A549 (cell line): ENCODE data around the gene BCL2L12. TPM values are rescaled to one million over a fixed set of nuclear protein-coding genes. Genes with fewer than 3 reads are reported as not detected.
"Not testable (repeated sequence)": the region's sequence is repeated elsewhere in the genome, so short reads cannot be mapped to it uniquely, and the experiment has no call there.

ENCODE experiments used
- ATAC-seq, 2 experiments: fragments of 200-7000 bp in 1 of 2; fragments of >200 bp in 1 of 2; cut with Nextera tagmentation in 1 of 2; cut with Tn5 transposase in 1 of 2; 3 replicates each; pipeline versions ENCODE4 v1.8.0 to v1.9.1; 2018 to 2020; ENCODE audit warnings: mild to moderate bottlenecking in 1 of 2, moderate library complexity in 1 of 2
- CTCF ChIA-PET: fragments of 300-600 bp; sonication (Branson Sonifier 250); formaldehyde crosslinking; extraction: SDS; loops from one replicate; lab custom pipeline; 2021; ENCODE audit warnings: antibody characterized with exemption, inconsistent platforms; lab: Yijun Ruan, JAX
- POLR2A ChIA-PET: fragments of 350-600 bp; formaldehyde crosslinking; extraction: SDS; loops from one replicate; lab custom pipeline; 2021; ENCODE audit warnings: antibody characterized with exemption, inconsistent platforms; lab: Yijun Ruan, JAX
- DNase-seq, 2 experiments: peaks; one replicate each; pipeline versions ENCODE4 v3.0.0 to v3.0.0-alpha.2; 2011 to 2016; ENCODE audit warnings: low read depth in 1 of 2, low spot score in 1 of 2
- FAIRE-seq: peaks from 2 replicates; lab custom pipeline; 2011; peaks lifted over from hg19 to GRCh38; lab: Jason Lieb, UNC
- H3K27ac ChIP-seq, 2 experiments: fragments of >200 bp; sonication (Bioruptor Twin); formaldehyde crosslinking; 3 replicates each; pipeline ENCODE4 v1.5.1; 2016 to 2017
- H3K4me1 ChIP-seq: fragments of >200 bp; sonication (Bioruptor Twin); formaldehyde crosslinking; 3 replicates; pipeline ENCODE4 v1.6.1; 2016
- H3K4me2 ChIP-seq: fragments of >200 bp; sonication (Bioruptor Twin); formaldehyde crosslinking; 3 replicates; pipeline ENCODE4 v1.6.1; 2016
- H3K4me3 ChIP-seq: fragments of >200 bp; sonication (Bioruptor Twin); formaldehyde crosslinking; 3 replicates; pipeline ENCODE4 v1.5.1; 2016
- H3K9me3 ChIP-seq: fragments of >200 bp; sonication (Bioruptor Twin); formaldehyde crosslinking; 3 replicates; pipeline ENCODE4 v1.6.1; 2016
- E2F6 ChIP-seq: IDR thresholded peaks from 2 replicates; pipeline ENCODE4 v1.6.1; 2012; ENCODE audit warnings: low read depth, borderline replicate concordance
- HOXA7 ChIP-seq: fragments of 250-450 bp; sonication (Bioruptor Pico); IDR thresholded peaks from 2 replicates; pipeline ENCODE4 v1.5.0; 2020; ENCODE audit warnings: mild to moderate bottlenecking, moderate library complexity
- HOXB5 ChIP-seq: fragments of 250-450 bp; sonication (Bioruptor Pico); IDR thresholded peaks from 2 replicates; pipeline ENCODE4 v1.5.0; 2020; ENCODE audit warnings: mild to moderate bottlenecking, moderate library complexity
- MAFK ChIP-seq: fragments of 450-650 bp; IDR thresholded peaks from 2 replicates; pipeline ENCODE4 v1.6.1; 2014; ENCODE audit not compliant: partially characterized antibody
- MAZ ChIP-seq: fragments of 150-350 bp; IDR thresholded peaks from 2 replicates; pipeline ENCODE4 v1.6.1; 2014; ENCODE audit warnings: antibody characterized with exemption, low read depth, low read length, borderline replicate concordance
- NFE2L2 ChIP-seq: fragments of 150-350 bp; conservative IDR thresholded peaks from 2 replicates; pipeline ENCODE4 v1.6.1; 2014; ENCODE audit warnings: low read length
- RFX5 ChIP-seq: fragments of 450-650 bp; IDR thresholded peaks from 2 replicates; pipeline ENCODE4 v1.7.1; 2014; ENCODE audit warnings: antibody characterized with exemption, mild to moderate bottlenecking, moderate library complexity
- RNF2 ChIP-seq: fragments of 200-600 bp; sonication (generic); IDR thresholded peaks from 2 replicates; pipeline ENCODE4 v1.6.1; 2016; ENCODE audit warnings: low read depth, mild to moderate bottlenecking, antibody characterized with exemption, moderate library complexity, borderline replicate concordance
- SREBF2 ChIP-seq: fragments of 450-650 bp; IDR thresholded peaks from 2 replicates; pipeline ENCODE4 v1.6.1; 2014; ENCODE audit warnings: mild to moderate bottlenecking, moderate library complexity
- WGBS: methylation state at CpG from one replicate; pipeline ENCODE4 v1.1.6; 2017; ENCODE audit errors: missing lambda C conversion rate; 5-methylcytosine and 5-hydroxymethylcytosine counted together
- polyA plus RNA-seq, 4 experiments: library from polyadenylated mRNA; depleted of rRNA in 3 of 4; stranded (reverse); fragments of >200 nt; fragmentation: RNase III in 1 of 4; extraction: RNeasy Plus Mini Kit Qiagen cat#74134 plus additional on column Dnase treatment in 1 of 4; gene quantifications; 2 replicates in 3 of 4; 3 replicates in 1 of 4; pipeline ENCODE4 v1.2.3, GENCODE V29; 2011 to 2017
- small RNA-seq, 6 experiments: library from RNA; depleted of rRNA; stranded (forward); fragments of <200 nt; gene quantifications; one replicate each; pipeline ENCODE3, GENCODE V24; 2012

BCL2L12 gene
- polyA plus RNA-seq, 2 of the 4 experiments (the other 2 are of a cell fraction) = 26.6 to 53.0 TPM

- H3K4me2 ChIP-seq = no peak overlapping the region
- ATAC-seq (no peak), FAIRE-seq (no peak), DNase-seq (no peak)
- POLR2A ChIA-PET = interaction anchor here (0.8 kb wide), 1 partner anchor 9 kb away, joined by 6 read pairs; no protein-coding TSS in a partner anchor
- TF ChIP-seq RNF2 = no peak
- no peak for TF ChIP-seq HOXA7 (CRISPR knock-in tag)
- TF ChIP-seq RFX5 = no peak
- TF ChIP-seq MAZ = no peak
- TF ChIP-seq SREBF2 = no peak
- TF ChIP-seq HOXB5 (CRISPR knock-in tag) = no peak
- no peak for TF ChIP-seq MAFK
- TF ChIP-seq NFE2L2 = no peak
- no peak for TF ChIP-seq E2F6
- peaks cover 4% of the 10 kb centered on the region for H3K4me1 ChIP-seq
- WGBS = 80% methylated on average over 6 of the region's 6 CpGs
- H3K9me3 ChIP-seq = no peaks in the 10 kb centered on the region
- CTCF ChIA-PET = interaction anchor here (0.5 to 4.5 kb wide), 9 partner anchors 12 to 420 kb away, joined by 3 to 29 read pairs (median 4); no protein-coding TSS in a partner anchor
- H3K27ac ChIP-seq = no peak overlapping the region
- H3K4me3 ChIP-seq = no peak overlapping the region
Measured at GRCh38 chr19:49718991-49719390, 53.3 kb downstream of the BCL2L12 start.

- ATAC-seq = 0 out of 6 replicates have a peak, but pooled peaks of 1 of the 2 experiments have one; percentile 21
- H3K4me1 ChIP-seq, FAIRE-seq, H3K4me3 ChIP-seq, H3K27ac ChIP-seq, H3K9me3 ChIP-seq, POLR2A ChIA-PET, DNase-seq, H3K4me2 ChIP-seq: not testable (repeated sequence)
- peak; percentile 31 for TF ChIP-seq MAFK
- WGBS = 88% methylated on average over 22 of the region's 22 CpGs
- CTCF ChIA-PET = interaction anchor here (0.5 to 4.5 kb wide), 11 partner anchors 11 to 420 kb away, joined by 3 to 29 read pairs (median 4); no protein-coding TSS in a partner anchor
Measured at GRCh38 chr19:49719420-49719819, 53.7 kb downstream of the BCL2L12 start.

Small RNA genes lying within 50 kb of the gene (small RNA-seq; reads per million reads assigned to genes)
- gene MIR5088 = 0 to 1.4 (median 0) reads per million in 6 experiments

Other genes starting within 250 kb of the BCL2L12 start
- gene PTH2, start 242.5 kb upstream of the BCL2L12 start, polyA plus RNA-seq (2011; rRNA removed) = not detected in 2 replicates
- gene PTH2, start 242.5 kb upstream of the BCL2L12 start, polyA plus RNA-seq (2017; fragmentation: RNase III; extraction: RNeasy Plus Mini Kit Qiagen cat#74134 plus additional on column Dnase treatment) = not detected in 3 replicates
- gene GFY, start 240.5 kb upstream of the BCL2L12 start, polyA plus RNA-seq (2011; rRNA removed) = 0.06 TPM in 1 of 2 replicates, not detected in the other
- 0.16 to 0.18 TPM in 2 of 3 replicates, not detected in the other for gene GFY, start 240.5 kb upstream of the BCL2L12 start, polyA plus RNA-seq (2017; fragmentation: RNase III; extraction: RNeasy Plus Mini Kit Qiagen cat#74134 plus additional on column Dnase treatment)
- gene SLC17A7, start 224.4 kb upstream of the BCL2L12 start, polyA plus RNA-seq (2011; rRNA removed) = 0.48 and 0.50 TPM in 2 replicates
- 0.35 to 0.44 TPM (median 0.39 TPM) in 3 replicates for gene SLC17A7, start 224.4 kb upstream of the BCL2L12 start, polyA plus RNA-seq (2017; fragmentation: RNase III; extraction: RNeasy Plus Mini Kit Qiagen cat#74134 plus additional on column Dnase treatment)
- 74.1 and 89.7 TPM in 2 replicates for gene PIH1D1, start 214.1 kb upstream of the BCL2L12 start, polyA plus RNA-seq (2011; rRNA removed)
- 96.8 to 114 TPM (median 113 TPM) in 3 replicates for gene PIH1D1, start 214.1 kb upstream of the BCL2L12 start, polyA plus RNA-seq (2017; fragmentation: RNase III; extraction: RNeasy Plus Mini Kit Qiagen cat#74134 plus additional on column Dnase treatment)
- 9.7 and 10.2 TPM in 2 replicates for gene ALDH16A1, start 212.7 kb upstream of the BCL2L12 start, polyA plus RNA-seq (2011; rRNA removed)
- gene ALDH16A1, start 212.7 kb upstream of the BCL2L12 start, polyA plus RNA-seq (2017; fragmentation: RNase III; extraction: RNeasy Plus Mini Kit Qiagen cat#74134 plus additional on column Dnase treatment) = 19.9 to 23.0 TPM (median 23.0 TPM) in 3 replicates
- gene FLT3LG, start 191.7 kb upstream of the BCL2L12 start, polyA plus RNA-seq (2011; rRNA removed) = 0.42 and 0.58 TPM in 2 replicates
- 0.99 to 1.2 TPM (median 1.0 TPM) in 3 replicates for gene FLT3LG, start 191.7 kb upstream of the BCL2L12 start, polyA plus RNA-seq (2017; fragmentation: RNase III; extraction: RNeasy Plus Mini Kit Qiagen cat#74134 plus additional on column Dnase treatment)
- 5,391 and 5,410 TPM in 2 replicates for gene RPL13A, start 178.3 kb upstream of the BCL2L12 start, polyA plus RNA-seq (2011; rRNA removed)
- gene RPL13A, start 178.3 kb upstream of the BCL2L12 start, polyA plus RNA-seq (2017; fragmentation: RNase III; extraction: RNeasy Plus Mini Kit Qiagen cat#74134 plus additional on column Dnase treatment) = 3,383 to 3,595 TPM (median 3,438 TPM) in 3 replicates
- gene RPS11, start 169.5 kb upstream of the BCL2L12 start, polyA plus RNA-seq (2011; rRNA removed) = 2,624 and 3,014 TPM in 2 replicates
- 3,721 to 3,877 TPM (median 3,793 TPM) in 3 replicates for gene RPS11, start 169.5 kb upstream of the BCL2L12 start, polyA plus RNA-seq (2017; fragmentation: RNase III; extraction: RNeasy Plus Mini Kit Qiagen cat#74134 plus additional on column Dnase treatment)
- gene FCGRT, start 153.3 kb upstream of the BCL2L12 start, polyA plus RNA-seq (2011; rRNA removed) = 25.7 and 32.0 TPM in 2 replicates
- gene FCGRT, start 153.3 kb upstream of the BCL2L12 start, polyA plus RNA-seq (2017; fragmentation: RNase III; extraction: RNeasy Plus Mini Kit Qiagen cat#74134 plus additional on column Dnase treatment) = 20.0 to 28.4 TPM (median 28.4 TPM) in 3 replicates
- 0.31 and 0.41 TPM in 2 replicates for gene RCN3, start 137.9 kb upstream of the BCL2L12 start, polyA plus RNA-seq (2011; rRNA removed)
- gene RCN3, start 137.9 kb upstream of the BCL2L12 start, polyA plus RNA-seq (2017; fragmentation: RNase III; extraction: RNeasy Plus Mini Kit Qiagen cat#74134 plus additional on column Dnase treatment) = 1.6 to 2.1 TPM (median 1.8 TPM) in 3 replicates
- gene NOSIP, start 85.4 kb upstream of the BCL2L12 start, polyA plus RNA-seq (2011; rRNA removed) = 49.0 and 52.5 TPM in 2 replicates
- 98.0 to 105 TPM (median 101 TPM) in 3 replicates for gene NOSIP, start 85.4 kb upstream of the BCL2L12 start, polyA plus RNA-seq (2017; fragmentation: RNase III; extraction: RNeasy Plus Mini Kit Qiagen cat#74134 plus additional on column Dnase treatment)
- gene PRRG2, start 84.6 kb upstream of the BCL2L12 start, polyA plus RNA-seq (2011; rRNA removed) = 0.53 and 0.82 TPM in 2 replicates
- 0.68 to 1.1 TPM (median 1.0 TPM) in 3 replicates for gene PRRG2, start 84.6 kb upstream of the BCL2L12 start, polyA plus RNA-seq (2017; fragmentation: RNase III; extraction: RNeasy Plus Mini Kit Qiagen cat#74134 plus additional on column Dnase treatment)
- gene PRR12, start 74.8 kb upstream of the BCL2L12 start, polyA plus RNA-seq (2011; rRNA removed) = 0.78 and 1.6 TPM in 2 replicates
- gene PRR12, start 74.8 kb upstream of the BCL2L12 start, polyA plus RNA-seq (2017; fragmentation: RNase III; extraction: RNeasy Plus Mini Kit Qiagen cat#74134 plus additional on column Dnase treatment) = 13.0 to 16.3 TPM (median 15.6 TPM) in 3 replicates
- 45.9 and 47.6 TPM in 2 replicates for gene RRAS, start 25.8 kb upstream of the BCL2L12 start, polyA plus RNA-seq (2011; rRNA removed)
- gene RRAS, start 25.8 kb upstream of the BCL2L12 start, polyA plus RNA-seq (2017; fragmentation: RNase III; extraction: RNeasy Plus Mini Kit Qiagen cat#74134 plus additional on column Dnase treatment) = 49.2 to 55.4 TPM (median 50.2 TPM) in 3 replicates
- gene SCAF1, start 23.7 kb upstream of the BCL2L12 start, polyA plus RNA-seq (2011; rRNA removed) = 4.0 and 6.1 TPM in 2 replicates
- 41.0 to 47.9 TPM (median 47.2 TPM) in 3 replicates for gene SCAF1, start 23.7 kb upstream of the BCL2L12 start, polyA plus RNA-seq (2017; fragmentation: RNase III; extraction: RNeasy Plus Mini Kit Qiagen cat#74134 plus additional on column Dnase treatment)
- 54.0 and 68.6 TPM in 2 replicates for gene IRF3, start 76 bp upstream of the BCL2L12 start, polyA plus RNA-seq (2011; rRNA removed)
- 88.5 to 114 TPM (median 103 TPM) in 3 replicates for gene IRF3, start 76 bp upstream of the BCL2L12 start, polyA plus RNA-seq (2017; fragmentation: RNase III; extraction: RNeasy Plus Mini Kit Qiagen cat#74134 plus additional on column Dnase treatment)
- gene PRMT1, start 11.3 kb downstream of the BCL2L12 start, polyA plus RNA-seq (2011; rRNA removed) = 440 and 504 TPM in 2 replicates
- gene PRMT1, start 11.3 kb downstream of the BCL2L12 start, polyA plus RNA-seq (2017; fragmentation: RNase III; extraction: RNeasy Plus Mini Kit Qiagen cat#74134 plus additional on column Dnase treatment) = 488 to 516 TPM (median 500 TPM) in 3 replicates
- 2.0 and 2.9 TPM in 2 replicates for gene ADM5, start 23.7 kb downstream of the BCL2L12 start, polyA plus RNA-seq (2011; rRNA removed)
- 4.3 to 4.5 TPM (median 4.4 TPM) in 3 replicates for gene ADM5, start 23.7 kb downstream of the BCL2L12 start, polyA plus RNA-seq (2017; fragmentation: RNase III; extraction: RNeasy Plus Mini Kit Qiagen cat#74134 plus additional on column Dnase treatment)
- 8.2 and 8.5 TPM in 2 replicates for gene CPT1C, start 25.2 kb downstream of the BCL2L12 start, polyA plus RNA-seq (2011; rRNA removed)
- 13.7 to 17.1 TPM (median 15.4 TPM) in 3 replicates for gene CPT1C, start 25.2 kb downstream of the BCL2L12 start, polyA plus RNA-seq (2017; fragmentation: RNase III; extraction: RNeasy Plus Mini Kit Qiagen cat#74134 plus additional on column Dnase treatment)
- not detected in 2 replicates for gene TSKS, start 97.4 kb downstream of the BCL2L12 start, polyA plus RNA-seq (2011; rRNA removed)
- not detected in 3 replicates for gene TSKS, start 97.4 kb downstream of the BCL2L12 start, polyA plus RNA-seq (2017; fragmentation: RNase III; extraction: RNeasy Plus Mini Kit Qiagen cat#74134 plus additional on column Dnase treatment)
- gene AP2A1, start 101.1 kb downstream of the BCL2L12 start, polyA plus RNA-seq (2011; rRNA removed) = 36.6 and 41.6 TPM in 2 replicates
- 53.4 to 62.1 TPM (median 58.6 TPM) in 3 replicates for gene AP2A1, start 101.1 kb downstream of the BCL2L12 start, polyA plus RNA-seq (2017; fragmentation: RNase III; extraction: RNeasy Plus Mini Kit Qiagen cat#74134 plus additional on column Dnase treatment)
- gene FUZ, start 147.4 kb downstream of the BCL2L12 start, polyA plus RNA-seq (2011; rRNA removed) = 12.5 and 14.5 TPM in 2 replicates
- 15.9 to 23.7 TPM (median 21.7 TPM) in 3 replicates for gene FUZ, start 147.4 kb downstream of the BCL2L12 start, polyA plus RNA-seq (2017; fragmentation: RNase III; extraction: RNeasy Plus Mini Kit Qiagen cat#74134 plus additional on column Dnase treatment)
- gene MED25, start 152.4 kb downstream of the BCL2L12 start, polyA plus RNA-seq (2011; rRNA removed) = 20.4 and 27.1 TPM in 2 replicates
- 36.4 to 41.6 TPM (median 40.1 TPM) in 3 replicates for gene MED25, start 152.4 kb downstream of the BCL2L12 start, polyA plus RNA-seq (2017; fragmentation: RNase III; extraction: RNeasy Plus Mini Kit Qiagen cat#74134 plus additional on column Dnase treatment)
- gene PTOV1, start 185.2 kb downstream of the BCL2L12 start, polyA plus RNA-seq (2011; rRNA removed) = 27.7 and 41.2 TPM in 2 replicates
- gene PTOV1, start 185.2 kb downstream of the BCL2L12 start, polyA plus RNA-seq (2017; fragmentation: RNase III; extraction: RNeasy Plus Mini Kit Qiagen cat#74134 plus additional on column Dnase treatment) = 119 to 153 TPM (median 147 TPM) in 3 replicates
- 22.5 and 23.3 TPM in 2 replicates for gene PNKP, start 201.6 kb downstream of the BCL2L12 start, polyA plus RNA-seq (2011; rRNA removed)
- 63.8 to 75.9 TPM (median 71.2 TPM) in 3 replicates for gene PNKP, start 201.6 kb downstream of the BCL2L12 start, polyA plus RNA-seq (2017; fragmentation: RNase III; extraction: RNeasy Plus Mini Kit Qiagen cat#74134 plus additional on column Dnase treatment)
- gene AKT1S1, start 211.4 kb downstream of the BCL2L12 start, polyA plus RNA-seq (2011; rRNA removed) = 39.2 and 41.5 TPM in 2 replicates
- 63.4 to 75.9 TPM (median 75.3 TPM) in 3 replicates for gene AKT1S1, start 211.4 kb downstream of the BCL2L12 start, polyA plus RNA-seq (2017; fragmentation: RNase III; extraction: RNeasy Plus Mini Kit Qiagen cat#74134 plus additional on column Dnase treatment)
- 12.3 and 18.0 TPM in 2 replicates for gene TBC1D17, start 211.8 kb downstream of the BCL2L12 start, polyA plus RNA-seq (2011; rRNA removed)
- 26.6 to 44.8 TPM (median 41.5 TPM) in 3 replicates for gene TBC1D17, start 211.8 kb downstream of the BCL2L12 start, polyA plus RNA-seq (2017; fragmentation: RNase III; extraction: RNeasy Plus Mini Kit Qiagen cat#74134 plus additional on column Dnase treatment)
- 0.15 and 0.18 TPM in 2 replicates for gene IL4I1, start 231.0 kb downstream of the BCL2L12 start, polyA plus RNA-seq (2011; rRNA removed)
- gene IL4I1, start 231.0 kb downstream of the BCL2L12 start, polyA plus RNA-seq (2017; fragmentation: RNase III; extraction: RNeasy Plus Mini Kit Qiagen cat#74134 plus additional on column Dnase treatment) = 0.62 to 0.88 TPM (median 0.87 TPM) in 3 replicates